Hepatocyte (in vitro differentiated cells): ENCODE data around the gene MLST8. TPM values are rescaled to one million over a fixed set of nuclear protein-coding genes. Genes with fewer than 3 reads are reported as not detected.

Experiments
- DNase-seq: peaks from one replicate; pipeline ENCODE4 v3.0.0-alpha.2; 2016; ENCODE audit warnings: low spot score
- H2AFZ ChIP-seq: fragments of 200-600 bp; sonication (generic); 2 replicates; pipeline ENCODE4 v1.6.0; 2016; ENCODE audit warnings: antibody characterized with exemption, mild to moderate bottlenecking
- H3K27ac ChIP-seq: fragments of 200-600 bp; sonication (generic); 2 replicates; pipeline ENCODE4 v1.5.1; 2016; ENCODE audit warnings: mild to moderate bottlenecking
- H3K27me3 ChIP-seq: fragments of 200-600 bp; sonication (generic); 2 replicates; pipeline ENCODE4 v1.6.1; 2016
- H3K36me3 ChIP-seq: fragments of 200-600 bp; sonication (generic); replicated peaks from 2 replicates; pipeline ENCODE4 v1.5.1; 2016; ENCODE audit warnings: low read depth; ENCODE audit not compliant: insufficient read depth
- H3K4me1 ChIP-seq: fragments of 200-600 bp; sonication (generic); 2 replicates; pipeline ENCODE4 v1.5.1; 2016; ENCODE audit warnings: mild to moderate bottlenecking, moderate library complexity; ENCODE audit not compliant: insufficient read depth
- H3K4me2 ChIP-seq: fragments of 200-600 bp; sonication (generic); 2 replicates; pipeline ENCODE4 v1.6.0; 2016
- H3K4me3 ChIP-seq: fragments of 200-600 bp; sonication (generic); 2 replicates; pipeline ENCODE4 v1.5.1; 2016; ENCODE audit warnings: mild to moderate bottlenecking
- H3K79me2 ChIP-seq: fragments of 200-600 bp; sonication (generic); 2 replicates; pipeline ENCODE4 v1.6.0; 2017; ENCODE audit warnings: mild to moderate bottlenecking
- H3K9me2 ChIP-seq: fragments of 200-600 bp; sonication (generic); replicated peaks from 2 replicates; pipeline ENCODE4 v1.6.0; 2017; ENCODE audit warnings: mild to moderate bottlenecking; ENCODE audit not compliant: insufficient read depth
- H3K9me3 ChIP-seq: fragments of 200-600 bp; sonication (generic); 2 replicates; pipeline ENCODE4 v1.5.1; 2016; ENCODE audit warnings: low read depth, mild to moderate bottlenecking
- H4K20me1 ChIP-seq: fragments of 200-600 bp; sonication (generic); 2 replicates; pipeline ENCODE4 v1.6.0; 2016; ENCODE audit warnings: mild to moderate bottlenecking; ENCODE audit not compliant: insufficient read depth, poor library complexity, severe bottlenecking
- EZH2 ChIP-seq: fragments of 200-600 bp; sonication (generic); IDR thresholded peaks from 2 replicates; pipeline ENCODE4 v1.6.1; 2016; ENCODE audit warnings: antibody characterized with exemption, mild to moderate bottlenecking, borderline replicate concordance
- EZH2phosphoT487 ChIP-seq: fragments of 200-600 bp; sonication (generic); IDR thresholded peaks from one replicate; pipeline ENCODE4 v1.6.1; 2018; ENCODE audit warnings: antibody characterized with exemption, mild to moderate bottlenecking, low read depth, moderate library complexity; ENCODE audit not compliant: unreplicated experiment, severe bottlenecking
- WGBS: methylation state at CpG from one replicate; pipeline ENCODE4 v1.1.6; 2016; ENCODE audit warnings: low lambda C conversion rate; ENCODE audit errors: missing lambda C conversion rate; 5-methylcytosine and 5-hydroxymethylcytosine counted together
- polyA plus RNA-seq: library from polyadenylated mRNA; unstranded; fragments of >200 nt; fragmentation: Nextera tagmentation; extraction: Ambion mirVana; gene quantifications from 2 replicates; pipeline ENCODE4 v1.2.1, GENCODE V29; 2016
- total RNA-seq: library from RNA; depleted of rRNA; stranded (reverse); fragments of >200 nt; gene quantifications from 2 replicates; pipeline ENCODE4 v1.2.3, GENCODE V29; 2014
- TF ChIP-seq, protein P1 (sequence below): fragments of 200-600 bp; sonication (generic); IDR thresholded peaks from 2 replicates; pipeline ENCODE4 v1.5.1; 2016; ENCODE audit warnings: antibody characterized with exemption, mild to moderate bottlenecking; ENCODE audit not compliant: poor library complexity

MLST8 gene
- total and polyA plus RNA-seq, 2 experiments from 2014 or later: 28.3 to 88.3 TPM

DNA sequence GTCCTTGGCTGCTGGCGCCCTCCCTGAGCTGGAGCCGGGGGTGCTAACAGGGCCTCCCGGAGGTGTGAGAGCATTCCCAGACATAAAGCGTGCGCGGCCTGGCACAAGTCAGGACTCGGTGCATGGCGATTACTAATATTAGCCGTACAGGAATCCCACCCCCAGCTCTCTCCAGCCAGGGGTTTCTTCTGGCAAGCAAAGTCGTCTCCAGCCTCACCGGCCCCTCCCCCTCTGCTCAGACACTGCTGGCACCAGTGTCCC lies 13.9 kb upstream of the MLST8 start:
- Histone ChIP-seq H3K4me3 (no peak overlapping the region), H3K79me2 (no peaks in the 10 kb centered on the region), H3K9me3 (no peaks in the 10 kb centered on the region), H3K4me1 (peaks cover 10% of the 10 kb centered on the region), H4K20me1 (no peaks in the 10 kb centered on the region), H2AFZ (no peak overlapping the region), H3K27me3 (peaks cover 5% of the 10 kb centered on the region), H3K36me3 (no peaks in the 10 kb centered on the region), H3K9me2 (no peaks in the 10 kb centered on the region), H3K4me2 (no peak overlapping the region), H3K27ac (no peak overlapping the region)
- 91% methylated on average over 11 of the region's 11 CpGs for WGBS
- DNase-seq: no peak
- TF ChIP-seq EZH2phosphoT487 (no peak), EZH2 (no peak)

GRCh38 chr16:2194166-2194834 lies 11.0 kb upstream of the MLST8 start:
- WGBS: 74% methylated on average over 16 of the region's 16 CpGs
- DNase-seq: peak; percentile 70

DNA sequence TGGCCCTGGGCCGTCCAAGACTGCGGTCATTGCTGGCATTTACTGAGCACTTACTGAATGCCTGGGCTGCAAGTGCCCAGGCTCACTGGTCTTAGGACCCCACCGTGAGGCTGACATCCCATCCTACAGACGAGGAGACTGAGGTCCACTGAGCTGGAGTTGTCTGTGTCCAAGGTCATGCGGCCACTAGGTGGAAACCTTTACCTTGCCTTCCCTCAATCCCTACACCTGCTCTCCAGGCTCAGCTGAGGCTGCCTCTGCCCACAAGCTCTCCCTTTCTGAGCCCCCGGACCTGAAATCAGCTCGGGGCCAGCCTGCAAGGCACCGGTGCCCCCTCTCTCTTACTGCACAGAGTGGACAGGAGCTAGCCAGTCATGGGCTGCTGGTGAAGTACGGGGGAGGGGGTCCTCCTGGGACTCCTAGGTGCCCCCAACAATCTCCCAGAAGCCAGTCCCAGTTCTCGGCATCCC lies 10.4 kb upstream of the MLST8 start:
- H2AFZ ChIP-seq: no peak overlapping the region
- H3K36me3 ChIP-seq: no peaks in the 10 kb centered on the region
- H3K4me1 ChIP-seq: peaks cover 10% of the 10 kb centered on the region
- H3K27me3 ChIP-seq: peaks cover 23% of the 10 kb centered on the region
- DNase-seq: peak; percentile 69
- no peaks in the 10 kb centered on the region for H4K20me1 ChIP-seq
- no peak overlapping the region for H3K4me3 ChIP-seq
- no peak overlapping the region for H3K27ac ChIP-seq
- H3K9me3 ChIP-seq: no peaks in the 10 kb centered on the region
- no peaks in the 10 kb centered on the region for H3K9me2 ChIP-seq
- WGBS: 18% methylated on average over 10 of the region's 10 CpGs
- TF ChIP-seq, protein P1, sequence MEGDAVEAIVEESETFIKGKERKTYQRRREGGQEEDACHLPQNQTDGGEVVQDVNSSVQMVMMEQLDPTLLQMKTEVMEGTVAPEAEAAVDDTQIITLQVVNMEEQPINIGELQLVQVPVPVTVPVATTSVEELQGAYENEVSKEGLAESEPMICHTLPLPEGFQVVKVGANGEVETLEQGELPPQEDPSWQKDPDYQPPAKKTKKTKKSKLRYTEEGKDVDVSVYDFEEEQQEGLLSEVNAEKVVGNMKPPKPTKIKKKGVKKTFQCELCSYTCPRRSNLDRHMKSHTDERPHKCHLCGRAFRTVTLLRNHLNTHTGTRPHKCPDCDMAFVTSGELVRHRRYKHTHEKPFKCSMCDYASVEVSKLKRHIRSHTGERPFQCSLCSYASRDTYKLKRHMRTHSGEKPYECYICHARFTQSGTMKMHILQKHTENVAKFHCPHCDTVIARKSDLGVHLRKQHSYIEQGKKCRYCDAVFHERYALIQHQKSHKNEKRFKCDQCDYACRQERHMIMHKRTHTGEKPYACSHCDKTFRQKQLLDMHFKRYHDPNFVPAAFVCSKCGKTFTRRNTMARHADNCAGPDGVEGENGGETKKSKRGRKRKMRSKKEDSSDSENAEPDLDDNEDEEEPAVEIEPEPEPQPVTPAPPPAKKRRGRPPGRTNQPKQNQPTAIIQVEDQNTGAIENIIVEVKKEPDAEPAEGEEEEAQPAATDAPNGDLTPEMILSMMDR: peak; percentile 51
- TF ChIP-seq EZH2phosphoT487: no peak
- H3K79me2 ChIP-seq: no peaks in the 10 kb centered on the region
- H3K4me2 ChIP-seq: peak overlapping the region; percentile 92

More at GRCh38 chr16:2194166-2194834, 11.0 kb upstream of the MLST8 start:
- Histone ChIP-seq H3K9me2 (no peaks in the 10 kb centered on the region), H3K4me2 (no peak overlapping the region), H3K79me2 (no peaks in the 10 kb centered on the region), H3K27ac (no peak overlapping the region), H2AFZ (no peak overlapping the region), H4K20me1 (no peaks in the 10 kb centered on the region), H3K27me3 (peaks cover 23% of the 10 kb centered on the region), H3K4me3 (no peak overlapping the region), H3K36me3 (no peaks in the 10 kb centered on the region), H3K9me3 (no peaks in the 10 kb centered on the region), H3K4me1 (peaks cover 10% of the 10 kb centered on the region)
- no peak for TF ChIP-seq EZH2phosphoT487
- TF ChIP-seq, protein P1: no peak
- TF ChIP-seq EZH2: no peak

DNA sequence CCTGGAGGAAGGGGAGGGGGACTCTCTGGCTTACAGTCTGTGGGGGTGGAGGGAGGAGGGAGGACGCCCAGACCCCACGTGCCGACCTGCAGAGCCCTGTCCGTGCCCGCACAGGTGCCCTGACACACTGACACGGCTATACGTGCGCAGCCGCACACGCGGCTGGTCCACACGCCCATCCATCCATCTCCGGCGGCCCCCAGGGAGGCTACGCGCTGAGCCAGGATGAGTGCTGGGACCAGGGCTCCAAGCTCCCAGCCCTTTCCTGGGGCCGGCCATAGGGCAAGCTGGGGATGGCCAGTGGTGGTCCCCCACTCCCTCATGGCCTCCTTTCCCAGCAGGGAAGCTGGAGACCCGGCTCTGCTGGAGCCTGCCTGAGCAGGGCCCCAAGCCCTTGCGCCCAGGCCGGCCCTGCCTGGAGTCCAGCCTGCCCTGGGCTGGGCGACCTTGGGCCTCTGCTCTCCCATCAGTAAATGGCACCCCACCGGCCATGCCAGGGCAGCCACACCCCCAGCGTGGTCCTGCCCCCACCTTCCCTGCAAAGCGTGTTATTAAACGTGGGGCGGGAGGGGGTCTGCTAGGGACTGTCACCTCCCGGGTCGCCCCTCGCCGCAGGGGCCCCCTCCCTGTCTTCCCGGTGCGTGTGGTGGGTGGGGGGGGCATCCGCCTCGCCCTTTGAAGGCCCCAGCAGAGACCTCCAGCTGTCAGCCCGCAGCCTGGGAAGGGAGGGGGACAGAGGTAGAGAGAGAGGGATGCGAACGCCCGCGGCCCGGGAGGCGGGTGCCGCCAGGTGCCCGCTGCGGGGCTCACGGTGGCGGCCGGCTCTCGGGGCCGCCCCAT lies 9.7 kb upstream of the MLST8 start:
- Histone ChIP-seq H3K79me2 (no peaks in the 10 kb centered on the region), H3K9me3 (no peaks in the 10 kb centered on the region), H4K20me1 (no peaks in the 10 kb centered on the region), H3K4me2 (peak overlapping the region; percentile 92), H3K27ac (no peak overlapping the region), H2AFZ (no peak overlapping the region), H3K36me3 (no peaks in the 10 kb centered on the region), H3K27me3 (peaks cover 23% of the 10 kb centered on the region), H3K9me2 (no peaks in the 10 kb centered on the region), H3K4me1 (peaks cover 10% of the 10 kb centered on the region), H3K4me3 (peak overlapping the region; percentile 36)
- TF ChIP-seq EZH2 (no peak), EZH2phosphoT487 (no peak)
- TF ChIP-seq, protein P1: no peak
- DNase-seq: no peak
- WGBS: 14% methylated on average over 31 of the region's 49 CpGs
